Activated naive CD4-positive, alpha-beta T cell treated with Interleukin-2 at 50 U/mL for 16 hours (primary cell): ENCODE measurements around the gene EIF2S1.
"Not testable (repeated sequence)": the region's sequence is repeated elsewhere in the genome, so short reads cannot be mapped to it uniquely, and the experiment has no call there.

Source experiments
- DNase-seq: peaks from one replicate; pipeline ENCODE4 v3.0.0-alpha.2; 2020

EIF2S1 gene

DNA sequence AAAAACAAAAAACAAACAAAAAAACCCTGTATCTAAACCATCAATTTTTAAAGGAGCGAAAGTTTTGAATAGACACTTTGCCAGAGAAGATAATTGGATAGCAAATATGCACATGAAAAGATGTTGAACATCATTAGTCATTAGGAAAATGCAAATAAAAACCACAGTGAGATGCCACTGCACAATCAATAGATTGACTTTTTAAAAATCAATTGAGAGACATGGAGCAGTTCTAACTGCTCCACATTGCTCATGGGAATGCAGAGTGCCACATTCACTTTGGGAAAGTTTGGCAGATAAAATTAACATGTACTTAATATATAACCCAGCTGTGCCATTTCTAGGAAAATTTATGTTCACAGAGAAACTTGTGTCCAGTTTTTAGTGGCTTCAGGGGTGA lies 12.7 kb downstream of the EIF2S1 start:
- no peak for DNase-seq

- no peak for DNase-seq
Measured at GRCh38 chr14:67373347-67373746, 13.2 kb downstream of the EIF2S1 start.

GRCh38 chr14:67377916-67378315 lies 17.8 kb downstream of the EIF2S1 start:
- no peak for DNase-seq

GRCh38 chr14:67385120-67385519 lies 25.0 kb downstream of the EIF2S1 start:
- DNase-seq: no peak

- no peak for DNase-seq
Measured at GRCh38 chr14:67385618-67386017, 25.5 kb downstream of the EIF2S1 start.

- DNase-seq: no peak
Measured at GRCh38 chr14:67387195-67387594, 27.1 kb downstream of the EIF2S1 start.

- no peak for DNase-seq
Measured at GRCh38 chr14:67389275-67389674, 29.1 kb downstream of the EIF2S1 start.

DNA sequence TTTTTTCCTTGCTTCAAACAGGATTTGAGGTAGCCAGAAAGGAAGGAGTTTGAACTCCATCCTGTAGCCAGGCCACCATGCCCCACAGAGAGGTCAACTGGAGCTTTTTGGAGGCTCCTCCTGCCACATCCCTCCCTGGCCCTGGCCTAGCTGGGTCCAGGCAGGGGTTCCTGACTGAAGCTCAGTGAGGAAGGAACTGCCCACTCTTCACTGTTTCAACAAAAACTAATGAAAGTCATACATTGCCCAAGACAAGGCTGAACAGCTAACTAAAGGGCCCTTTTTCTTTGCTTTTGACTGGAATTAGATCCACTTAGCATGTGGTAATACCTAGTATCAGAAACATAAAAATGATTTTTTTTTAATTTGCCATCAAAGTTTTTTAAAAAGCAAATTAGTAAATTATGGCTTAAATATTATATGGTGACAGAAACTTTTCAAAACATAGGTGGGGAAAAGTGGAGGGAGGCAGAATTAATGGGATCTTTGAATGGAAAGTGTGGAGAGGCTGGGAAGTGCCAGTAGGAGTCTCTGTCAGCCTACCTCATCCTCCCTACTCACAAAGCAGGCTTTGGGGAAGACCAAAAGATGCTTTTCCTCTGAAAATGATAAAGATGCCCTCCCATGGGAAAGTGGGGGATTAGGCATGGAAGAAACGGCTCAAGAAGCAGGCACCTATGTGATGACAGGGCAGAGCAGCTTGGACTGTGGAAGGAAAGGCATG lies 29.8 kb downstream of the EIF2S1 start:
- no peak for DNase-seq

DNA sequence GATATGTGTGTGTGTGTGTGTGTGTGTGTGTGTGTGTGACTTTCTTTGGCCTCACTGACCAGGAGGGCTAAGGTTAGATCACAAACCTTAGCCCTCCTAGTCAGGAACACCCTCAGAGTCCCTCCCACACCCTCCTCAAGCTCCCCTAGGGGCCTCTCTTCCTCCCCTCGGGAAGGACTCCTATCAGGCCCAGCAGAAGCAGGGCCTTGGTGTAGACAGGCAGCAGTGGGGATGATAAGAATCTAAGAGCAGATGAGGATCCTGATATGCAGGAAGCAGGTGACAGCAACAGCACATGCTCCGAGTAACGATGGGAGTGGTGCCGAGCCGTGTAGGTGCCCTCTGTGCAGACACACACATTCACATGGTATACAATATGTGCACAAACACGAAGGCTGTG lies 31.1 kb downstream of the EIF2S1 start:
- no peak for DNase-seq

GRCh38 chr14:67392123-67392522 lies 32.0 kb downstream of the EIF2S1 start:
- no peak for DNase-seq

DNA sequence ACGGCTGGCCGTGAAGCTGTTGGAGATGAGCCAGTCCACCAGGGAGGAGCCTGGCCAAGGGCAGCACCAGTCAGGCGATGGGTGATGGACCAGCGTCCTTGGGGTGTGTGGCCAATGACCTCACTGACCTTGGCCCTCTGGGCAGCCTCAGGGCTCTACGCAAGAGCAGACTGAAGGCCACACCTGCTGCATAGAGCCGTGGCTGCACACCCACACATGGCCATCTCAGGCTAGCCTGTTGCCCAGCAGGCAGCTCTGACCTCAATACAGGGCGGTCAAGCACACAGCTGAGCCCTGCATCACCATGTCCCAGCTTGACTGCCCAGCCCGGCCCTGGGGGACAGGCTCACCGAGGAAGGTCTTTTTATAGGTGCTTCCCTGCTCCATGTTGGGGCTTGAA lies 32.7 kb downstream of the EIF2S1 start:
- DNase-seq: no peak

DNA sequence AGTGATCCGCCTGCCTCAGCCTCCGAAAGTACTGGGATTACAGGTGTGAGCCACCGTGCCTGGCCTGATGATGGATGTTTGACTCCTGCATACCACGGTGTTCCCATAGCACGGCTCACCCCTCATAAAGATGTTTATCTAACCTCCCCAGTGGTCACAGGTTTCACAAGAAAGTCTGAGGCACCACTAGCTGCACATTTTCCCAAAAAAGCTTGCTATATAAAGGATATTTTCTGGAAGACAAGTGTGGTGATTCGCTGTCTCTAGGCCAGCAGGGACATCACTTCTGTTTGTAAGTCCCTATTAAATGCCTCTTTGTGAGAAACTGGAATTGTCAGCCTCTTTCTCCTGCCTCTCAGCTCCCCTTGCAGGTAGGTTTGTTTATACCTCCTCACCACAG lies 33.6 kb downstream of the EIF2S1 start:
- DNase-seq: no peak

DNA sequence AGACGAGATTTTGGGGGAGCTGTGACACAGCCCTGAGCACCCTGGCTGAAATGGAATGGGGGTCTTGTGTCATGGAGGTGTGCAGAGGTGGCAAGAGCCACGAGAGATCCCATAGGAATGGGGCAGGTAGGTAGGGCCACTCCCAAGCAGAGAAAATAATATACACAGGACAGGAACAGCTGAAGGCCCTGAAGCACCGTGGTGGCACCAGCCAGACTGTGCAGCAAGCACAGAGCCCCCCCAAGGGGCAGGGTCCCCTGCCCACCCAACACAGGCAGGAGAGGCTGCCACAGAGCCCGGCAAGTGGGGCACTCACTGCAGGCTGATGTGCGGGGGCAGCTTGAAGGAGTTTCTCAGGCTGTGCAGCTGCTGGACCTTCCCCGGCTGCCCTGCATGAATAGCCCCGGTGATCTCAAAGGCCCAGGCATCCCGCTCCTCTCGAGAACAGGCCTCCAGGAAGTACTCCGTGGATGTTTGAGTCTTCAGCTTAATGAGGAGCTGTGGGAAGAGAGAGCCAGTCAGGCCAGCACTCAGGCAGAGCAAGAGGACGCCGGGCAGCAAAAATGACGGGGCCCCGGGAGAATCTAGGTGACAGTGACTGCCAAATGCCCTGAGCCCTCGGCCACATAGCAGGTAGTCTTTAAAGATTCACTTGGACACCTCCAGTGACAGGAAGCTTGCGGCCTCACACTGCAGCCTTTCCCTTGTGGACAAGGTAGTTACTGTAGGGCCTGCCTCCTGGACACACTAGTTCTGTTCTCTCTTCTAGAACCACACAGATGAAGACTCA lies 35.2 kb downstream of the EIF2S1 start:
- no peak for DNase-seq

- DNase-seq: no peak
Measured at GRCh38 chr14:67395876-67396189, 35.7 kb downstream of the EIF2S1 start.

DNA sequence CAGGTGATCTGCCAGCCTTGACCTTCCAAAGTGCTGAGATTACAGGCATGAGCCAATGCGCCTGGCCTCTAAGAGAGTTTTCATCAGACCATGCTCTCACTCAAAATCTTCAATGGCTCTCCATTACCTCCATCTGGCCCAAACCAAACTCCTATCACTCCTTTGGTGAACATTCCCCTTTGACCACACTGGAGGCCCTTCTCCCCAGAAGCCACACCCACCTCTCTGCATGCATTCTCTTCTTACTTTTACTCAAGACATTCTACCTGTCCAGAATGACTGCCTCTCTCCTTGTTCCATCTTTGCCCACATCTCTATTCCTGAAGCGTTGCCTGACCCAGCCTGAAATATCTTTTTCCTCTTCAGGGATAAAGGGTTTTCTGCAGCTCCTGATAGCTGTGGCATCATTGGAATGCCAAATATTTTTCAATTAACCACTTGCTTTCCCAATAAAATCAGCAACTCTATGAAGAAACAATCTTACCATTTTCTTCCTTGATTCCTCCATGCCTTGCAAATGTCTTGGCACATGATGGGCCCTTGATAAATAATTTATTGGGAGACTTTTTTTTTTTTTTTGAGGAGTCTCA lies 36.3 kb downstream of the EIF2S1 start:
- DNase-seq: no peak

DNA sequence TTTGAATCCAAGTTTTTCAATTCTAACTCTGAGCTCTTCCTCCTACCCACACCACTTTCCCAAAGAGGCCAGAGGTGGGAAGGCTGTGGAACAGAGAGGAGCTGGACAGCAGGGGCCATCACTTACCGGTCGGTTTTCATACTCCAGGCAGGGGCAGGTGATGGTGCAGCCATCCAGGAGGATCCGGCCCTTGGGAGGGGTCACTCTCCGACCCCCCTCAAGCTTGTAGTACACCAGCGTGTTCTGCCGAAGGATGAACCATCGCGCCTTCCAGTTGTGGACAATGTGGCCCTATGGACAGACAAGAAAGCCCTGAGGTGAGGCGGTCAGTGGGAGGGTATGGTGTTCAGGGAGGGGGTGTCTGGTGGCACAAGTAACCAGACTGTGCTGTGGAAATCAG lies 37.4 kb downstream of the EIF2S1 start:
- DNase-seq: no peak

GRCh38 chr14:67400434-67400833 lies 40.3 kb downstream of the EIF2S1 start:
- DNase-seq: no peak

- no peak for DNase-seq
Measured at GRCh38 chr14:67405771-67406170, 45.6 kb downstream of the EIF2S1 start.

DNA sequence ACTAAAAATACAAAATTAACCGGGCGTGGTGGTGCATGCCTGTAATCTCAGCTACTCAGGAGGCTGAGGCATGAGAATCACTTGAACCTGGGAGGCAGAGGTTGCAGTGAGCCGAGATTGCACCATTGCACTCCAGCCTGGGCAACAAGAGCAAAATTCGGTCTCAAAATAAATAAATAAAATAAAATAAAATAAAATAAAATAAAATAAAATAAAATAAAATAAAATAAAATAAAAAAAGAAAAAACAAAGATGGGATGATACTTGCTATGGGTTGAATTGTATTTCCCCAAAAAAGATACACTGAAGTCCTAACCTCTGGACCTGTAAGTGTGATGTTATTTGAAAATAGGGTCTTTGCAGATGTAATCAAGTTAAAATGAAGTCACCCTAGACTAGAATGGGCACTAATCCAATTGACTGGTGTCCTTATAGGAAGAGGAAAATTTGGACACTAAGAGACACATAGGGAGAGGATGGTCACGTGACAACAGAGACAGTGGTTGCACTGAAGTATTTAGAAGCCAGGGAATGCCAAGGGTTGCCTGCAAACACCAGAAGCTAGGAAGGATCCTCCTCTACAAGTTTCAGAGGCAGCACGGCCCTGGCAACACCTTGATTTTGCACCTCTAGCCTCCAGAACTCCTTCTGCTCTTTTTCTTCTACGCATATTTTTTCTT lies 48.1 kb downstream of the EIF2S1 start:
- not testable (repeated sequence) for DNase-seq

GRCh38 chr14:67409461-67409860 lies 49.3 kb downstream of the EIF2S1 start:
- DNase-seq: no peak

GRCh38 chr14:67410313-67410712 lies 50.2 kb downstream of the EIF2S1 start:
- DNase-seq: no peak

DNA sequence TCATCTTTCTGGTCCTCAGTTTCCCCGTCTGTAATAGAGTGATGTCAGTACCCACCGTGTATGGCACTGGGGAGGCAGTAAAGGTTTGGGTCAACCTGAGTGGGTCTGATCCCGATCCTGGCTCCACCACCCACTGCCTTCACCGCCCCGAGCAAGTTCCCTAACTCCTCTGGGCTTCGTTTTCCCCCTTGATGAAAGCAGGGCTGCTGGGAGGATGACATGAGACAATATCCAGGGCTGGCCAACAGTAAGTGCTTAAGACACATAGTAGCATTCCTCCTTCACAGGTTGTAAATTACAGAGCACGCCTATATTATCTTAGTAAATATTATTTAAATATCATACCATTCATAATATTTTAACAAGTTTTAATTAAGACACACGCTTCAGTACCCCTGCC lies 51.2 kb downstream of the EIF2S1 start:
- DNase-seq: no peak

GRCh38 chr14:67411820-67412421 lies 51.8 kb downstream of the EIF2S1 start, which contains the start of gene PLEK2:
TSS of gene PLEK2 (minus strand) at chr14:67412165. CDS start at chr14:67412059, 106 bp downstream.
- peak; percentile 44 for DNase-seq
